HepG2 (cell line): ENCODE results near the gene ZC3H8. TPM values are rescaled to one million over a fixed set of nuclear protein-coding genes. Genes with fewer than 3 reads are reported as not detected.

ENCODE experiments used
- ATAC-seq: fragments of 200-7000 bp; cut with Tn5 transposase; 3 replicates; pipeline ENCODE4 v1.9.1; 2020; ENCODE audit warnings: mild to moderate bottlenecking, moderate library complexity
- Bru-seq: library from RNA; stranded (reverse); fragments of 400-500 nt; gene quantifications from one replicate; lab custom pipeline; 2021; lab: Mats Ljungman, UMichigan
- BruChase-seq, 2 experiments: library from RNA; stranded (reverse); fragments of 400-500 nt; gene quantifications; one replicate each; lab custom pipeline; 2021; lab: Mats Ljungman, UMichigan
- BruUV-seq: library from RNA; stranded (reverse); fragments of 400-500 nt; replicated peaks from 2 replicates; lab custom pipeline; 2021; lab: Mats Ljungman, UMichigan
- CTCF ChIA-PET: fragments of 300-600 bp; formaldehyde crosslinking; extraction: SDS; loops from one replicate; lab custom pipeline; 2021; ENCODE audit warnings: low total read pairs, inconsistent platforms, low intra/inter-chr PET ratio; lab: Yijun Ruan, JAX
- POLR2A ChIA-PET: fragments of 350-600 bp; sonication (Branson Sonifier 250); formaldehyde crosslinking; loops from one replicate; lab custom pipeline; 2020; ENCODE audit warnings: antibody characterized with exemption, inconsistent platforms; lab: Yijun Ruan, JAX
- DNase-seq: peaks from one replicate; pipeline ENCODE4 v3.0.0-alpha.2; 2015; ENCODE audit warnings: low spot score
- FAIRE-seq: peaks from 3 replicates; lab custom pipeline; 2011; peaks lifted over from hg19 to GRCh38; lab: Jason Lieb, UNC
- H2AFZ ChIP-seq: one replicate; pipeline ENCODE4 v1.6.1; 2011; ENCODE audit warnings: low read length, inconsistent platforms
- H3K27ac ChIP-seq: fragments of 300-600 bp; 3 replicates; pipeline ENCODE4 v1.8.0; 2011; ENCODE audit warnings: mixed run types, mild to moderate bottlenecking, mixed read lengths, low read length, inconsistent platforms; ENCODE audit not compliant: insufficient read depth; ENCODE audit errors: extremely low read length
- H3K27me3 ChIP-seq, 2 experiments: fragments of 200-600 bp in 1 of 2; 2 replicates in 1 of 2; 3 replicates in 1 of 2; pipeline versions ENCODE4 v1.6.0 to v1.8.0; 2011; ENCODE audit warnings: low read length in 2 of 2, mild to moderate bottlenecking in 2 of 2, moderate library complexity in 2 of 2, inconsistent platforms in 1 of 2; ENCODE audit not compliant: insufficient read depth in 2 of 2, control insufficient read depth in 1 of 2
- H3K36me3 ChIP-seq, 2 experiments: fragments of 200-600 bp in 1 of 2; replicated peaks in 1 of 2; 2 replicates in 1 of 2; 3 replicates in 1 of 2; pipeline versions ENCODE4 v1.5.1 to v1.8.0; 2011; ENCODE audit warnings: low read length in 2 of 2, inconsistent platforms in 1 of 2; ENCODE audit not compliant: insufficient read depth in 2 of 2, control insufficient read depth in 1 of 2
- H3K4me1 ChIP-seq: 2 replicates; pipeline ENCODE4 v1.5.1; 2012; ENCODE audit warnings: low read length, inconsistent platforms; ENCODE audit not compliant: insufficient read depth
- H3K4me2 ChIP-seq: 2 replicates; pipeline ENCODE4 v1.6.0; 2011; ENCODE audit warnings: low read depth, low read length, inconsistent platforms
- H3K4me3 ChIP-seq, 3 experiments: fragments of 200-600 bp in 1 of 3; sonication (generic), shearing (Covaris generic) in 1 of 3; replicated peaks in 1 of 3; 2 replicates each; pipeline ENCODE4 v1.5.1; 2011 to 2016; ENCODE audit warnings: low read length in 3 of 3, inconsistent platforms in 2 of 3, low read depth in 2 of 3, mild to moderate bottlenecking in 2 of 3, control low read depth in 1 of 3, mixed read lengths in 1 of 3; ENCODE audit not compliant: insufficient read depth in 1 of 3
- H3K79me2 ChIP-seq: one replicate; pipeline ENCODE4 v1.6.1; 2011; ENCODE audit warnings: low read length, inconsistent platforms; ENCODE audit not compliant: insufficient read depth
- H3K9ac ChIP-seq: 2 replicates; pipeline ENCODE4 v1.6.0; 2011; ENCODE audit warnings: mild to moderate bottlenecking, low read depth, low read length, inconsistent platforms; ENCODE audit not compliant: insufficient read depth
- H3K9me3 ChIP-seq: 2 replicates; pipeline ENCODE4 v1.5.1; 2012; ENCODE audit warnings: mild to moderate bottlenecking, low read length
- H4K20me1 ChIP-seq: 2 replicates; pipeline ENCODE4 v1.6.0; 2011; ENCODE audit warnings: inconsistent platforms, mild to moderate bottlenecking, low read length, moderate library complexity; ENCODE audit not compliant: insufficient read depth
- ARNTL ChIP-seq: sonication (generic); formaldehyde crosslinking; IDR thresholded peaks from 2 replicates; pipeline ENCODE4 v1.4.0; 2020; ENCODE audit warnings: mild to moderate bottlenecking, missing genetic modification reagents
- BRF2 ChIP-seq: sonication (generic); formaldehyde crosslinking; IDR thresholded peaks from 2 replicates; pipeline ENCODE4 v1.8.1; 2022; ENCODE audit warnings: mild to moderate bottlenecking, missing genetic modification reagents
- CEBPG ChIP-seq: IDR thresholded peaks from 2 replicates; pipeline ENCODE4 v1.6.1; 2016
- GATA4 ChIP-seq: sonication (generic); IDR thresholded peaks from 2 replicates; pipeline ENCODE4 v1.6.1; 2016; ENCODE audit warnings: antibody characterized with exemption, low read depth, borderline replicate concordance
- IRX3 ChIP-seq: sonication (generic); formaldehyde crosslinking; IDR thresholded peaks from 2 replicates; pipeline ENCODE4 v1.8.1; 2023; ENCODE audit warnings: mild to moderate bottlenecking, low read depth, missing genetic modification reagents, borderline replicate concordance
- KDM3A ChIP-seq: IDR thresholded peaks from 2 replicates; pipeline ENCODE4 v1.6.1; 2018; ENCODE audit warnings: low read depth, missing compliant biosample characterization
- MAFG ChIP-seq: sonication (generic); formaldehyde crosslinking; IDR thresholded peaks from 2 replicates; pipeline ENCODE4 v1.5.1; 2020; ENCODE audit warnings: mild to moderate bottlenecking, missing genetic modification reagents
- MTA3 ChIP-seq: sonication (generic); formaldehyde crosslinking; IDR thresholded peaks from 2 replicates; pipeline ENCODE4 v1.4.0; 2020; ENCODE audit warnings: missing genetic modification reagents
- MXD4 ChIP-seq: IDR thresholded peaks from 2 replicates; pipeline ENCODE4 v1.6.1; 2016; ENCODE audit warnings: mild to moderate bottlenecking, missing biosample characterization, missing genetic modification reagents
- PLRG1 ChIP-seq: fragments of 450-650 bp; conservative IDR thresholded peaks from 2 replicates; pipeline ENCODE4 v1.6.1; 2016
- RBAK ChIP-seq: sonication (generic); formaldehyde crosslinking; IDR thresholded peaks from 2 replicates; pipeline ENCODE4 v1.5.1; 2020; ENCODE audit warnings: mild to moderate bottlenecking, missing genetic modification reagents
- SMAD3 ChIP-seq: sonication (generic); formaldehyde crosslinking; IDR thresholded peaks from 2 replicates; pipeline ENCODE4 v1.4.0; 2020; ENCODE audit warnings: missing genetic modification reagents
- THAP7 ChIP-seq: sonication (generic); formaldehyde crosslinking; IDR thresholded peaks from 2 replicates; pipeline ENCODE4 v1.8.1; 2023; ENCODE audit warnings: mild to moderate bottlenecking, missing genetic modification reagents
- ZFP1 ChIP-seq: IDR thresholded peaks from 2 replicates; pipeline ENCODE4 v1.6.1; 2016
- ZFP36L2 ChIP-seq: sonication (generic); formaldehyde crosslinking; IDR thresholded peaks from 2 replicates; pipeline ENCODE4 v1.4.0; 2020; ENCODE audit warnings: missing genetic modification reagents
- ZNF510 ChIP-seq: sonication (generic); formaldehyde crosslinking; IDR thresholded peaks from 2 replicates; pipeline ENCODE4 v1.4.0; 2020; ENCODE audit warnings: low read depth, mild to moderate bottlenecking, missing genetic modification reagents
- ZNF576 ChIP-seq: sonication (generic); formaldehyde crosslinking; IDR thresholded peaks from 2 replicates; pipeline ENCODE4 v1.4.0; 2020; ENCODE audit warnings: mild to moderate bottlenecking, missing genetic modification reagents
- WGBS: methylation state at CpG from one replicate; pipeline ENCODE4 v1.1.6; 2017; ENCODE audit warnings: low lambda C conversion rate; 5-methylcytosine and 5-hydroxymethylcytosine counted together
- in situ Hi-C: cut with HindIII; loops from 2 replicates; pipeline ENCODE4 v1.10.0; 2017; ENCODE audit warnings: low pct_unique_long_range_greater_than_20kb; ENCODE audit not compliant: extremely low pct_ligation_motif_present
- intact Hi-C: fragments of 100-400 bp; cut with micrococcal nuclease; formaldehyde crosslinking; loops from one replicate; pipeline ENCODE4 v1.10.0; 2022; ENCODE audit not compliant: unreplicated experiment
- long read RNA-seq, 2 experiments: library from RNA in 1 of 2; library from polyadenylated mRNA in 1 of 2; stranded (forward) in 1 of 2; unstranded in 1 of 2; transcript quantifications; one replicate each; pipeline ENCODE4 v2.0.0, GENCODE V29; 2019 to 2022
- polyA minus RNA-seq, 3 experiments: library from RNA; depleted of rRNA, polyadenylated mRNA; stranded (reverse); fragments of >200 nt; gene quantifications; 2 replicates each; pipeline ENCODE4 v1.2.3, GENCODE V29; 2011; ENCODE audit warnings: low replicate concordance in 1 of 3
- polyA plus RNA-seq, 8 experiments: library from polyadenylated mRNA; depleted of rRNA in 3 of 8; stranded (reverse) in 7 of 8; unstranded in 1 of 8; fragments of >200 nt; fragmentation: Illumina TruSeq in 4 of 8; extraction: Trizol in 4 of 8; gene quantifications; 2 replicates each; pipeline versions ENCODE4 v1.2.1 to v1.2.3, GENCODE V29; 2011 to 2016; ENCODE audit warnings: low read depth in 4 of 8, missing spikeins in 1 of 8, mixed read lengths in 1 of 8; ENCODE audit not compliant: insufficient read depth in 1 of 8
- total RNA-seq, 5 experiments: library from RNA; depleted of rRNA; stranded (reverse); fragments of >200 nt; fragmentation: Illumina TruSeq; extraction: Trizol; gene quantifications; 2 replicates each; pipeline ENCODE4 v1.2.3, GENCODE V29; 2016; ENCODE audit warnings: low read depth in 1 of 5

Gene ZC3H8
- total RNA-seq (2016; rRNA removed; fragmentation: Illumina TruSeq; extraction: Trizol) = 15.4 and 17.0 TPM in 2 replicates
- 4.5 and 4.8 TPM in 2 replicates for total RNA-seq (2016; cell fraction: cytosol; rRNA removed; fragmentation: Illumina TruSeq; extraction: Trizol; ENCODE audit: low read depth)
- total RNA-seq (2016; cell fraction: insoluble cytoplasmic fraction; rRNA removed; fragmentation: Illumina TruSeq; extraction: Trizol) = 14.3 and 14.7 TPM in 2 replicates
- 6.5 and 7.4 TPM in 2 replicates for total RNA-seq (2016; cell fraction: membrane; rRNA removed; fragmentation: Illumina TruSeq; extraction: Trizol)
- total RNA-seq (2016; cell fraction: nucleus; rRNA removed; fragmentation: Illumina TruSeq; extraction: Trizol) = 32.0 and 35.0 TPM in 2 replicates
- polyA plus RNA-seq (2011; rRNA removed) = 4.2 and 4.5 TPM in 2 replicates
- polyA plus RNA-seq (2011; cell fraction: cytosol; rRNA removed) = 1.3 and 3.8 TPM in 2 replicates
- 6.5 and 6.8 TPM in 2 replicates for polyA plus RNA-seq (2011; cell fraction: nucleus; rRNA removed)
- polyA plus RNA-seq (2012) = 13.4 and 18.0 TPM in 2 replicates
- 2.8 and 3.1 TPM in 2 replicates for polyA plus RNA-seq (2016; cell fraction: cytosol; fragmentation: Illumina TruSeq; extraction: Trizol; ENCODE audit: low read depth)
- polyA plus RNA-seq (2016; cell fraction: insoluble cytoplasmic fraction; fragmentation: Illumina TruSeq; extraction: Trizol; ENCODE audit: low read depth) = 15.5 and 16.2 TPM in 2 replicates
- polyA plus RNA-seq (2016; cell fraction: membrane; fragmentation: Illumina TruSeq; extraction: Trizol; ENCODE audit: low read depth) = 5.7 and 6.2 TPM in 2 replicates
- 46.3 and 53.9 TPM in 2 replicates for polyA plus RNA-seq (2016; cell fraction: nucleus; fragmentation: Illumina TruSeq; extraction: Trizol; ENCODE audit: insufficient read depth, low read depth)
- polyA minus RNA-seq (2011; rRNA and poly(A)+ RNA removed; ENCODE audit: low replicate concordance) = 0.63 and 0.78 TPM in 2 replicates
- polyA minus RNA-seq (2011; cell fraction: cytosol; rRNA and poly(A)+ RNA removed) = 4.6 and 5.2 TPM in 2 replicates
- polyA minus RNA-seq (2011; cell fraction: nucleus; rRNA and poly(A)+ RNA removed) = 20.6 and 20.8 TPM in 2 replicates
- Bru-seq, nascent RNA = percentile 81 among the genes with signal in this experiment
- BruChase-seq, experiment 1, labeled RNA remaining after a 6-hour chase = percentile 71 among the genes with signal in this experiment
- BruChase-seq, experiment 2, labeled RNA remaining after a 2-hour chase = percentile 79 among the genes with signal in this experiment
- long read RNA-seq, experiment 1, transcript ZC3H8-201 (9 exons, 1,601 nt) = major isoform, 6 of 10 reads
- long read RNA-seq, experiment 1, partial matches to known transcripts = 3 of 10 reads
- long read RNA-seq, experiment 1, other reads (novel, unspliced or antisense) = 1 of 10 reads
- long read RNA-seq, experiment 2, full-length matches to known transcripts = 10 of 22 reads
- long read RNA-seq, experiment 2, partial matches to known transcripts = 8 of 22 reads
- long read RNA-seq, experiment 2, other reads (novel, unspliced or antisense) = 4 of 22 reads

- Histone ChIP-seq H3K4me3 (peak within 1 kb of the TSS; percentile 69 to 80 (median 75)), H3K36me3 (no peaks in the 10 kb centered on the region), H3K4me1 (peaks cover 42% of the 10 kb centered on the region), H2AFZ (peak within 1 kb of the TSS; percentile 70), H3K9ac (peak within 1 kb of the TSS; percentile 74), H3K27me3 (0 out of 5 replicates have a peak, but pooled peaks cover 0 to 1% of the 10 kb centered on the region in 2 experiments), H4K20me1 (no peaks in the 10 kb centered on the region), H3K9me3 (no peaks in the 10 kb centered on the region), H3K79me2 (peaks cover 29% of the 10 kb centered on the region), H3K4me2 (peak within 1 kb of the TSS; percentile 87), H3K27ac (peak within 1 kb of the TSS; percentile 79)
- ATAC-seq (peak; percentile 95), FAIRE-seq (peak; percentile 15), DNase-seq (peak; percentile 90)
- BruUV-seq = TSS peak; percentile 81
- intact Hi-C loops = loop anchor here (5.0 to 10.0 kb wide), 4 partner anchors 117 to 370 kb away; partner anchors contain the start of genes ANAPC1, CHCHD5 and FBLN7
- WGBS = under 1% methylated on average over 46 of the region's 68 CpGs
- CTCF ChIA-PET = no interaction called here
- in situ Hi-C loops = loop anchor here (25.0 kb wide), 1 partner anchor 183 kb away; the partner anchor contains the start of gene RGPD8
- POLR2A ChIA-PET = interaction anchor here (0.8 to 1.7 kb wide), 9 partner anchors 10 to 228 kb away, joined by 3 to 8 read pairs (median 4); partner anchors contain the start of gene FBLN7
- peak; percentile 98 for TF ChIP-seq ZNF510 (CRISPR knock-in tag)
- TF ChIP-seq RBAK = no peak
- TF ChIP-seq IRX3 = peak; percentile 70; the same call in 1 of the 2 replicates
- peak; percentile 83; the same call in 1 of the 2 replicates for TF ChIP-seq MXD4 (CRISPR knock-in tag)
- TF ChIP-seq ZFP36L2 (CRISPR knock-in tag) = no peak
- no peak for TF ChIP-seq ZFP1 (CRISPR knock-in tag)
- peak; percentile 61; the same call in 1 of the 2 replicates for TF ChIP-seq THAP7
- peak; percentile 92; the same call in 1 of the 2 replicates for TF ChIP-seq KDM3A (CRISPR knock-in tag)
- TF ChIP-seq ARNTL = peak; percentile 91
- TF ChIP-seq SMAD3 (CRISPR knock-in tag) = peak; percentile 84
- no peak for TF ChIP-seq MTA3 (CRISPR knock-in tag)
- TF ChIP-seq MAFG (CRISPR knock-in tag) = no peak
- peak; percentile 75; the same call in 1 of the 2 replicates for TF ChIP-seq BRF2 (CRISPR knock-in tag)
- TF ChIP-seq ZNF576 = peak; percentile 93; the same call in 1 of the 2 replicates
- TF ChIP-seq GATA4 = peak; percentile 75; the same call in 1 of the 2 replicates
- no peak for TF ChIP-seq PLRG1
- TF ChIP-seq CEBPG (CRISPR knock-in tag) = no peak
Observed at GRCh38 chr2:112254466-112255240, at the start of gene ZC3H8. TSS of gene ZC3H8 (minus strand) at chr2:112255042. CDS start at chr2:112254981, 61 bp downstream.
